Ovary (tissue), 9 donors: ENCODE data around the gene LACTB. TPM values are rescaled to one million over a fixed set of nuclear protein-coding genes. Genes with fewer than 3 reads are reported as not detected.
A peak's percentile ranks its signal among the peaks of the same experiment; 100 is the strongest.

Source experiments
- DNase-seq, 5 donors: peaks; one replicate each; pipeline ENCODE4 v3.0.0-alpha.2; 2019 to 2020
- H3K27ac ChIP-seq, 2 donors: fragments of 200-600 bp; one replicate each; pipeline versions ENCODE4 v1.5.1 to v1.8.0; 2019 to 2022
- H3K27me3 ChIP-seq: fragments of 200-600 bp; one replicate; pipeline ENCODE4 v1.8.0; 2022
- H3K36me3 ChIP-seq: fragments of 200-600 bp; sonication (generic); one replicate; pipeline ENCODE4 v1.5.1; 2019
- H3K4me1 ChIP-seq: one replicate; pipeline ENCODE4 v1.8.1; 2013; ENCODE audit warnings: mild to moderate bottlenecking, moderate library complexity; ENCODE audit not compliant: insufficient read depth
- H3K4me3 ChIP-seq: fragments of 200-600 bp; sonication (generic); one replicate; pipeline ENCODE4 v1.5.1; 2017
- H3K9me3 ChIP-seq, 2 donors: fragments of 200-600 bp in 1 of 2; sonication (generic) in 1 of 2; one replicate each; pipeline versions ENCODE4 v1.5.1 to v1.8.1; 2013 to 2019; ENCODE audit warnings: mild to moderate bottlenecking in 1 of 2, moderate library complexity in 1 of 2
- CTCF ChIP-seq, 3 donors: fragments of 450-650 bp in 2 of 3; fragments of 200-600 bp in 1 of 3; IDR thresholded peaks; one replicate each; pipeline versions ENCODE4 v1.5.1 to v1.8.0; 2016 to 2022; ENCODE audit warnings: antibody characterized with exemption in 3 of 3, mild to moderate bottlenecking in 1 of 3
- EP300 ChIP-seq: sonication (generic); formaldehyde crosslinking; IDR thresholded peaks from one replicate; pipeline ENCODE4 v1.6.1; 2017; ENCODE audit warnings: antibody characterized with exemption
- POLR2A ChIP-seq: fragments of 450-650 bp; IDR thresholded peaks from one replicate; pipeline ENCODE4 v1.6.1; 2017; ENCODE audit warnings: antibody characterized with exemption, mild to moderate bottlenecking, moderate library complexity
- WGBS, 3 donors: extraction: QIAGEN DNeasy Blood & Tissue Kit in 1 of 3; methylation state at CpG; one replicate each; pipeline versions ENCODE4 v1.1.5 to v1.1.7; 2013 to 2017; 5-methylcytosine and 5-hydroxymethylcytosine counted together
- intact Hi-C, 4 donors: fragments of 100-400 bp; cut with DNase I; formaldehyde crosslinking; loops; one replicate each; pipeline versions ENCODE4 v1.11.0 to v1.15.1; 2022 to 2023
- polyA plus RNA-seq, 2 donors: library from polyadenylated mRNA; stranded (reverse); fragments of 200-250 nt in 1 of 2; fragments of 350-450 nt in 1 of 2; fragmentation: Illumina TruSeq in 1 of 2; extraction: RNeasy Lipid Tissue Mini Kit (QIAGEN cat#74804) in 1 of 2; gene quantifications; one replicate each; pipeline ENCODE4 v1.2.3, GENCODE V29; 2013 to 2014
- total RNA-seq, 7 donors: library from RNA; depleted of rRNA in 2 of 7; stranded (reverse); fragments of >200 nt in 2 of 7; fragmentation: NEBNext Ultra II Directional in 3 of 7; extraction: Animal tissue kit (Norgen Biotek cat#: 25700) in 3 of 7; gene quantifications; one replicate each; pipeline versions ENCODE4 v1.1.0 to v1.2.4, GENCODE V29; 2016 to 2023
- donor health status: DM: no; HTN: no; CAD: no; lungs with moderate emphysema.
- donor health status: DM: no; HTN: no; CAD: no.
- donor health status: Bipolar disorder and iron deficiency.
- donor health status: DM: yes; HTN: yes; CAD: no.
- donor health status: DM: no; HTN: no; CAD: no.
- donor health status: DM: yes; HTN: yes; CAD: no.

The LACTB gene
- total and polyA plus RNA-seq, 9 donors = 7.5 to 27.9 (median 10.4) TPM

DNA sequence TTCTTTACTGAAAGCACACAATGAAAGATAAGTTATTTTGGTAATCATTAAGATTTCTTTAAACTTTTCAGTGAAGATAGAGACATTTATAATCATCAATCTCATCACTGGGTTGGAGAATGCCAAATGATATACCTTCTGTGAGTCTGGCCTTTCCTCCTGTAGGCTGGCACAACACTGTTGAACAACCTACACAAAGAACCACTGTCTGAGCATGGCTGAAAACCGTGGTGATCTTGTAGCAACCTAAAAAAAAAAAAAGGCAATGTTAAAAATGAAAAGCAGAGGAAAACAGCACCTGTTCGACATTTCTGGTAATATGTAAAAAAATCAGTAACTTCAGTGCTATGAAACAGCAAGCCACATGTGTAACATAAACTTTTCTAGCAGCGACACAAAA lies 33.8 kb downstream of the LACTB start:
- intact Hi-C loops = loop anchor here in 2 of 4 donors (10.0 kb wide), 3 partner anchors 111 to 249 kb away; partner anchors contain the start of genes APH1B (in 1 of the 2) and TPM1 (in 1 of the 2)
- no peak overlapping the region for H3K27ac ChIP-seq
- H3K27me3 ChIP-seq = no peaks in the 10 kb centered on the region
- no peak for DNase-seq
- peaks cover 2% of the 10 kb centered on the region for H3K4me1 ChIP-seq
- no peak for TF ChIP-seq POLR2A
- no peak for TF ChIP-seq EP300
- no peak for TF ChIP-seq CTCF (IDR thresholded peaks at IDR 0.05)
- WGBS, 3 donors = 68 to 71% (median 69%) methylated on average over 3 of the region's 3 CpGs
- H3K36me3 ChIP-seq = no peaks in the 10 kb centered on the region
- H3K9me3 ChIP-seq = no peaks in the 10 kb centered on the region
- no peak overlapping the region for H3K4me3 ChIP-seq

DNA sequence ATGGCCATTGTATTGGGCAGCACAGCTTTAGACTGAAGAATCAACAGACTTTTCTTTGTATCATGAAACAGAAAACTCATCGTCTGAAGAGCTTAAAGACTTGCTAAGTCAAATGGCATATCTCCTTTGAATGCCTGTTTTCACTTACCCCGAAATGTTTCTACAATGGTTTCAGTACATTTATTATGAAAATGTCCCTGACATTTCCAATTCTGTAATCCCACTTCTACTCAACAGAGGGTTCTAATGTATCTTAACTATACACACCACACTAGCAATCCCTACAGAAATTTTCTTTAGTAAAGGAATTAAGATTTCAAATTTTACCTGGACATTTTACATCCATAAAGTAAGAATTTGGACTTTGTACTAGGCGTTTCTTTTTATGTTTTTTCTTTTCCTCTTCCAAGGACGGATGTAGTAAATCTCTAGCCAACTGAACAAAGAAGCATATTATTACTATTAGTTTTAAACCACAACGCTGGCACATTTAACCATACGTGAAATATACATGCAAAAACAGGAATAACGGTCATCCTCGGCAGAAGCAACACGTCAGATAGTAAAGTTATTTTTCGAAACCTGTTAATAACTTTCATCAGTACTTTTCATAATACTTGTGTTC lies 34.5 kb downstream of the LACTB start:
- H3K4me3 ChIP-seq = peak overlapping the region; percentile 97
- no peak for DNase-seq
- intact Hi-C loops = loop anchor here in 2 of 4 donors (10.0 kb wide), 3 partner anchors 111 to 249 kb away; partner anchors contain the start of genes APH1B (in 1 of the 2) and TPM1 (in 1 of the 2)
- H3K9me3 ChIP-seq = no peaks in the 10 kb centered on the region
- 2 to 3% (median 3%) methylated on average over 10 of the region's 10 CpGs for WGBS, 3 donors
- H3K27ac ChIP-seq = peak overlapping the region in 1 of 2 donors; percentile 96
- H3K27me3 ChIP-seq = no peaks in the 10 kb centered on the region
- peaks cover 2% of the 10 kb centered on the region for H3K4me1 ChIP-seq
- TF ChIP-seq POLR2A = no peak
- TF ChIP-seq CTCF (IDR thresholded peaks at IDR 0.05) = no peak
- no peak for TF ChIP-seq EP300
- no peaks in the 10 kb centered on the region for H3K36me3 ChIP-seq

- peak overlapping the region; percentile 37 to 96 for H3K27ac ChIP-seq
- H3K9me3 ChIP-seq = no peaks in the 10 kb centered on the region
- peaks cover 2% of the 10 kb centered on the region for H3K4me1 ChIP-seq
- TF ChIP-seq EP300 = no peak
- TF ChIP-seq POLR2A = no peak
- whole genome bisulfite sequencing, 3 donors = 0 to 1% (median 0%) methylated on average over 16 of the region's 16 CpGs
- peak overlapping the region; percentile 97 for H3K4me3 ChIP-seq
- H3K36me3 ChIP-seq = no peaks in the 10 kb centered on the region
- H3K27me3 ChIP-seq = no peaks in the 10 kb centered on the region
- peak in 3 of 5 donors; percentile 28 to 36 (median 29) for DNase-seq
- intact Hi-C loops = loop anchor here in 2 of 4 donors (10.0 kb wide), 3 partner anchors 112 to 248 kb away; partner anchors contain the start of genes APH1B (in 1 of the 2) and TPM1 (in 1 of the 2)
Observed at GRCh38 chr15:63156755-63157117, 35.1 kb downstream of the LACTB start.

DNA sequence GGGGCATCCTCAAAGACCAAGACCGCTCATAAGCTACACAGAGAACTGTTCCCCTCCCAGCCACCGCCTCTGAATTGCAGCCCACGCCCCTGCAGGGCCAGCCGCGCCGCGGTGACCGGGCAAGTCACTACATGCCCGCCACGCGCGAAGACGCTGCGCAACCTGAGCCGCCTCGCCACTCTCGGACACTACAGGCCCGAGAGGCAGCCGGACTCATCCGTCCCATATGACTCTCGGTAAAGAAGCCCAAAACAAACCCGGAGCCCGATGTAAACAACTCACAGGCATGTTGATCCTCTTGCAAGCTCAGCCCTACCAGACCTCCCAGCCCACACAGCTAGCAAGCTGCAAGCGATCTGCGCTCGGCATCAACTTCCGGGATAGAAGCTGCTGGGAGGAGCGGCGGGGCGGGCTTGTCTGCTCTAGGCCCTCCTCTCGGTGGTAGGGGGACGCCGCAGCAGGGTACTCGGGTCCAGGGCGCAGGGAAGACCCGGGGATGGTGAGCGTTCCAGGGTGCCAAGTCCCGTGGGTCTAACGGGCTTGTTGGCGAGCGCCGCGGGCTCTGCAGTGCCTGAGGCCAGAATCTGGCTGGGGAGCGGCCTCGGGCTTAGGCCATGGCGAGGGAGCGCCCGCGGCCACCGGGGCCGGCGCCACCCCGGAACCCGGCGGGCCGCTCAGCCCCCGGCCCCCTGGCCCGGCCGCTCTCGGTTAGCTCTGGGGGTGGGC lies 35.6 kb downstream of the LACTB start, which contains the start of gene RPS27L:
Gene RPS27L, minus strand, starts transcription at position 360 of the 726 bp plus-strand sequence. Its CDS starts 72 bp downstream, at position 288.
- peak; percentile 88 to 91 (median 89) for DNase-seq
- H3K4me3 ChIP-seq = peak within 1 kb of the TSS; percentile 97
- 0 to 1% (median 1%) methylated on average over 37 to 60 of the region's 60 CpGs for WGBS, 3 donors
- no peak for TF ChIP-seq EP300
- peak; percentile 69 for TF ChIP-seq POLR2A
- TF ChIP-seq CTCF (IDR thresholded peaks at IDR 0.05) = peak in 1 of 3 donors; percentile 10
- H3K27ac ChIP-seq = peak within 1 kb of the TSS; percentile 37 to 96
- no peaks in the 10 kb centered on the region for H3K36me3 ChIP-seq
- intact Hi-C loops = loop anchor here in 2 of 4 donors (10.0 kb wide), 3 partner anchors 112 to 248 kb away; partner anchors contain the start of genes APH1B (in 1 of the 2) and TPM1 (in 1 of the 2)
- H3K27me3 ChIP-seq = no peaks in the 10 kb centered on the region
- H3K4me1 ChIP-seq = peaks cover 2% of the 10 kb centered on the region
- no peaks in the 10 kb centered on the region for H3K9me3 ChIP-seq
